GM12878 (cell line): ENCODE results near the gene CREB3. TPM values are rescaled to one million over a fixed set of nuclear protein-coding genes. Genes with fewer than 3 reads are reported as not detected.

Experiments used
- ATAC-seq: fragments of 200-7000 bp; cut with Tn5 transposase; 3 replicates; pipeline ENCODE4 v1.9.1; 2020; ENCODE audit warnings: mild to moderate bottlenecking, moderate library complexity
- BruUV-seq: library from RNA; stranded (reverse); fragments of 400-500 nt; replicated peaks from 2 replicates; lab custom pipeline; 2021; lab: Mats Ljungman, UMichigan
- CTCF ChIA-PET: fragments of 300-600 bp; sonication (Branson Sonifier 250); formaldehyde crosslinking; extraction: SDS; loops from one replicate; lab custom pipeline; 2021; ENCODE audit warnings: inconsistent platforms; lab: Yijun Ruan, JAX
- POLR2A ChIA-PET: fragments of 350-600 bp; formaldehyde crosslinking; extraction: SDS; loops from one replicate; lab custom pipeline; 2021; ENCODE audit warnings: inconsistent platforms; lab: Charles Lee
- RAD21 ChIA-PET: fragments of 300-600 bp; sonication (Branson Sonifier 250); formaldehyde crosslinking; loops from one replicate; lab custom pipeline; 2023; ENCODE audit warnings: antibody characterized with exemption; ENCODE audit not compliant: unreplicated experiment; lab: Charles Lee
- SMC1A ChIA-PET: fragments of 300-600 bp; sonication (Branson Sonifier 250); formaldehyde crosslinking; loops from one replicate; lab custom pipeline; 2023; ENCODE audit not compliant: unreplicated experiment, uncharacterized antibody; lab: Charles Lee
- DNase-seq: peaks from one replicate; pipeline ENCODE4 v3.0.0-alpha.2; 2011; ENCODE audit warnings: low read depth, low spot score
- FAIRE-seq: peaks from 3 replicates; lab custom pipeline; 2011; peaks lifted over from hg19 to GRCh38; lab: Jason Lieb, UNC
- H2AFZ ChIP-seq: 2 replicates; pipeline ENCODE4 v1.6.0; 2011; ENCODE audit warnings: low read depth, low read length, control low read depth; ENCODE audit not compliant: control insufficient read depth
- H3K27ac ChIP-seq: 2 replicates; pipeline ENCODE4 v1.5.1; 2011; ENCODE audit warnings: control low read depth; ENCODE audit not compliant: control insufficient read depth, insufficient read depth
- H3K27me3 ChIP-seq, 2 experiments: replicated peaks in 1 of 2; 2 replicates each; pipeline versions ENCODE4 v1.6.0 to v1.6.1; 2011; ENCODE audit warnings: low read length in 1 of 2; ENCODE audit not compliant: control insufficient read depth in 2 of 2, insufficient read depth in 2 of 2
- H3K36me3 ChIP-seq, 2 experiments: 2 replicates each; pipeline ENCODE4 v1.5.1; 2011; ENCODE audit warnings: low read length in 1 of 2; ENCODE audit not compliant: control insufficient read depth in 2 of 2, insufficient read depth in 2 of 2
- H3K4me1 ChIP-seq: 2 replicates; pipeline ENCODE4 v1.6.1; 2011; ENCODE audit warnings: mild to moderate bottlenecking, low read length, moderate library complexity, mixed read lengths; ENCODE audit not compliant: control insufficient read depth, insufficient read depth
- H3K4me2 ChIP-seq: 2 replicates; pipeline ENCODE4 v1.6.0; 2011; ENCODE audit warnings: control low read depth; ENCODE audit not compliant: control insufficient read depth, insufficient read depth
- H3K4me3 ChIP-seq: fragments of 200-600 bp; sonication (generic); 2 replicates; pipeline ENCODE4 v1.5.1; 2016
- H3K79me2 ChIP-seq: 2 replicates; pipeline ENCODE4 v1.6.0; 2011; ENCODE audit warnings: low read length; ENCODE audit not compliant: control insufficient read depth, insufficient read depth
- H3K9ac ChIP-seq: 2 replicates; pipeline ENCODE4 v1.8.0; 2011; ENCODE audit warnings: low read length, control low read depth, mixed read lengths; ENCODE audit not compliant: control insufficient read depth, insufficient read depth
- H3K9me3 ChIP-seq: replicated peaks from 3 replicates; pipeline ENCODE4 v1.5.1; 2011; ENCODE audit warnings: mild to moderate bottlenecking, low read length; ENCODE audit not compliant: control insufficient read depth, insufficient read depth
- H4K20me1 ChIP-seq: 2 replicates; pipeline ENCODE4 v1.6.0; 2011; ENCODE audit not compliant: control insufficient read depth, insufficient read depth
- BMI1 ChIP-seq: fragments of 450-650 bp; IDR thresholded peaks from 2 replicates; pipeline ENCODE4 v1.6.1; 2016; ENCODE audit warnings: mild to moderate bottlenecking, moderate library complexity, borderline replicate concordance
- CBX3 ChIP-seq: fragments of 200-600 bp; sonication (generic); IDR thresholded peaks from 2 replicates; pipeline ENCODE4 v1.6.1; 2016; ENCODE audit warnings: low read depth, borderline replicate concordance
- CEBPB ChIP-seq, 2 experiments: fragments of 150-350 bp in 1 of 2; IDR thresholded peaks; 2 replicates each; pipeline ENCODE4 v1.6.1; 2012 to 2014; ENCODE audit warnings: low read depth in 2 of 2, low read length in 2 of 2, borderline replicate concordance in 1 of 2, inconsistent platforms in 1 of 2
- KLF5 ChIP-seq: fragments of 450-650 bp; IDR thresholded peaks from 2 replicates; pipeline ENCODE4 v1.6.1; 2014; ENCODE audit warnings: mild to moderate bottlenecking; ENCODE audit not compliant: partially characterized antibody
- MXI1 ChIP-seq: fragments of 150-350 bp; IDR thresholded peaks from 2 replicates; pipeline ENCODE4 v1.6.1; 2011; ENCODE audit warnings: low read depth, mild to moderate bottlenecking, inconsistent platforms, low read length, improper control_type of control experiment
- NBN ChIP-seq: fragments of 450-650 bp; IDR thresholded peaks from 2 replicates; pipeline ENCODE4 v1.6.1; 2016
- RB1 ChIP-seq: fragments of 450-650 bp; formaldehyde crosslinking; IDR thresholded peaks from 2 replicates; pipeline ENCODE4 v1.6.1; 2017; ENCODE audit warnings: mild to moderate bottlenecking, borderline replicate concordance
- RBBP5 ChIP-seq: fragments of 200-600 bp; sonication (generic); conservative IDR thresholded peaks from 2 replicates; pipeline ENCODE4 v1.6.1; 2016
- SMAD1 ChIP-seq: fragments of 450-650 bp; IDR thresholded peaks from 2 replicates; pipeline ENCODE4 v1.6.1; 2018; ENCODE audit warnings: mild to moderate bottlenecking, low read depth; ENCODE audit not compliant: partially characterized antibody
- SRF ChIP-seq, 2 experiments: IDR thresholded peaks; 2 replicates each; pipeline ENCODE4 v1.6.1; 2011; ENCODE audit warnings: low read depth in 2 of 2, low read length in 2 of 2, mild to moderate bottlenecking in 1 of 2, moderate library complexity in 1 of 2
- STAT1 ChIP-seq: fragments of 450-650 bp; conservative IDR thresholded peaks from 2 replicates; pipeline ENCODE4 v1.6.1; 2014; ENCODE audit warnings: antibody characterized with exemption, mild to moderate bottlenecking
- WRNIP1 ChIP-seq: IDR thresholded peaks from 2 replicates; pipeline ENCODE4 v1.6.1; 2011; ENCODE audit warnings: low read depth, low read length, improper control_type of control experiment, borderline replicate concordance
- ZNF24 ChIP-seq: fragments of 450-650 bp; IDR thresholded peaks from 2 replicates; pipeline ENCODE4 v1.6.1; 2017; ENCODE audit warnings: antibody characterized with exemption, mild to moderate bottlenecking
- ZZZ3 ChIP-seq: IDR thresholded peaks from 2 replicates; pipeline ENCODE4 v1.6.1; 2011; ENCODE audit warnings: low read depth; ENCODE audit not compliant: control insufficient read depth, insufficient read length
- WGBS: methylation state at CpG from one replicate; pipeline ENCODE4 v1.1.6; 2016; ENCODE audit warnings: low lambda C conversion rate; ENCODE audit not compliant: insufficient replicate concordance, insufficient coverage; ENCODE audit errors: missing lambda C conversion rate; 5-methylcytosine and 5-hydroxymethylcytosine counted together
- in situ Hi-C: fragments of 300-500 bp; cut with MboI; formaldehyde crosslinking; loops from 9 replicates; pipeline ENCODE4 v1.14.3; 2018; ENCODE audit warnings: mixed read lengths
- intact Hi-C: fragments of 100-400 bp; cut with micrococcal nuclease; formaldehyde crosslinking; loops from one replicate; pipeline ENCODE4 v1.14.2; 2022; ENCODE audit not compliant: unreplicated experiment
- polyA plus RNA-seq, 11 experiments: library from polyadenylated mRNA; depleted of rRNA in 4 of 11; unstranded in 6 of 11; stranded (reverse) in 5 of 11; fragments of >200 nt; fragmentation: Nextera tagmentation in 4 of 11; fragmentation: Illumina TruSeq in 1 of 11; extraction: Ambion mirVana in 4 of 11; extraction: Trizol in 1 of 11; gene quantifications; 1 replicate in 1 of 11; 2 replicates in 10 of 11; pipeline versions ENCODE4 v1.2.1 to v1.2.3, GENCODE V29; 2011 to 2016; ENCODE audit warnings: inconsistent platforms in 2 of 11, missing spikeins in 2 of 11, low read depth in 1 of 11
- total RNA-seq, 4 experiments: library from RNA; depleted of rRNA in 3 of 4; stranded (reverse); fragments of >200 nt in 3 of 4; fragmentation: Illumina TruSeq in 1 of 4; extraction: Trizol in 1 of 4; gene quantifications; 2 replicates each; pipeline versions ENCODE4 v1.2.1 to v1.2.3, GENCODE V29; 2013 to 2021
- TF ChIP-seq, protein P1 (sequence below): fragments of 450-650 bp; IDR thresholded peaks from 2 replicates; pipeline ENCODE4 v1.6.1; 2017; ENCODE audit warnings: mild to moderate bottlenecking
- TF ChIP-seq, protein P2 (sequence below): IDR thresholded peaks from 2 replicates; pipeline ENCODE4 v1.6.1; 2011; ENCODE audit warnings: mild to moderate bottlenecking, low read depth, low read length, moderate library complexity; ENCODE audit not compliant: insufficient replicate concordance
- TF ChIP-seq, protein P3 (sequence below): fragments of 450-650 bp; formaldehyde crosslinking; IDR thresholded peaks from 2 replicates; pipeline ENCODE4 v1.4.0; 2020; ENCODE audit warnings: mild to moderate bottlenecking, moderate library complexity

Gene CREB3
- total and polyA plus RNA-seq, 10 of the 15 experiments (the other 5 are each of a cell fraction or from before 2014, with no cell fraction given), result 9.8 to 38.9 (median 19.8) TPM

DNA sequence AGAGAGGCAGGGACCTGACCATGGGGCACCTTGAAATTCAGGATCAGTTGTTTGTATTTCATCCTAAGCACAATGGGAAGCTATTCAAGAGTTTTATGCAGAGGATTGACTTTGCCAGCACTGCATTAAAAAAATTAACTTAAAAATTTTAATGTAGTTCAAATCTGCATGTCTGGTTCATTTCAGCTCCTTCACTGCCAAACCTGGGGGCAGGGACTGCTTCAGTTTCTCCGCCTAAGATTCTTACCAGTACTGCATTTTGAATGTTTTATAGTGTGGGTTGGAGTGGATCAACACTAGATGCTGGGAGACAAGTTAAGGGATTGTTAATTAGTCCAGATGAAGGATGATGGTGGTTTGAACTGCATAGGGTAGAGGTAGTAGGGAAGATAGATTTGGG, 37.3 kb downstream of the CREB3 start (continued):
- TF ChIP-seq, protein P1, sequence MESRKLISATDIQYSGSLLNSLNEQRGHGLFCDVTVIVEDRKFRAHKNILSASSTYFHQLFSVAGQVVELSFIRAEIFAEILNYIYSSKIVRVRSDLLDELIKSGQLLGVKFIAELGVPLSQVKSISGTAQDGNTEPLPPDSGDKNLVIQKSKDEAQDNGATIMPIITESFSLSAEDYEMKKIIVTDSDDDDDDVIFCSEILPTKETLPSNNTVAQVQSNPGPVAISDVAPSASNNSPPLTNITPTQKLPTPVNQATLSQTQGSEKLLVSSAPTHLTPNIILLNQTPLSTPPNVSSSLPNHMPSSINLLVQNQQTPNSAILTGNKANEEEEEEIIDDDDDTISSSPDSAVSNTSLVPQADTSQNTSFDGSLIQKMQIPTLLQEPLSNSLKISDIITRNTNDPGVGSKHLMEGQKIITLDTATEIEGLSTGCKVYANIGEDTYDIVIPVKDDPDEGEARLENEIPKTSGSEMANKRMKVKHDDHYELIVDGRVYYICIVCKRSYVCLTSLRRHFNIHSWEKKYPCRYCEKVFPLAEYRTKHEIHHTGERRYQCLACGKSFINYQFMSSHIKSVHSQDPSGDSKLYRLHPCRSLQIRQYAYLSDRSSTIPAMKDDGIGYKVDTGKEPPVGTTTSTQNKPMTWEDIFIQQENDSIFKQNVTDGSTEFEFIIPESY, result no peak
- no peak for TF ChIP-seq KLF5

DNA sequence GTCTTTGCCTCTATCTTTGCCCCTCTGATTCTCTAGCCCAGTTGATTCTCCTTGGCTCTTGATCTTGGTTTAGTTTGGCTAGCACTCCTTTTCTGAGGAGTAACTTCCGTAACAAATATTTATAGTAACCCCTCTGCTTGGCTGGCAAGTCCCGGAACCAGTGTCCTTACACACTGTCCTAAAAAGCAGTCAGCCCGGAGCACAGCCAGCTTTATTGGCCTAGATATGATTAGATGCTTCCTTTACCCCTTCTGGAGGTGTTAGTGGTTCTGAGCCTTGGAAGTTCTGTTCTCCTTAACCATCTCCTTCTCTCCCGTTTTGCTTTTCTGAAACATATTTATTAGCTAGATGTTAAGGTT, 38.6 kb downstream of the CREB3 start:
- CTCF ChIA-PET, result interaction anchor here (0.6 to 4.7 kb wide), 10 partner anchors 9 to 111 kb away, joined by 3 to 23 read pairs (median 4); partner anchors contain the start of genes GBA2 and RGP1
- Histone ChIP-seq H3K9ac (no peak overlapping the region), H3K79me2 (peaks cover 3% of the 10 kb centered on the region; the same call in 1 of the 2 replicates), H3K36me3 (peaks cover 0 to 3% of the 10 kb centered on the region in 2 experiments; a peak in 1 of 4 replicates), H2AFZ (no peak overlapping the region), H4K20me1 (no peaks in the 10 kb centered on the region), H3K4me1 (no peaks in the 10 kb centered on the region), H3K4me3 (no peak overlapping the region), H3K27ac (no peak overlapping the region), H3K4me2 (no peak overlapping the region), H3K27me3 (no peaks in the 10 kb centered on the region), H3K9me3 (no peaks in the 10 kb centered on the region)
- FAIRE-seq, result no peak
- BruUV-seq, result no TSS peak
- SMC1A ChIA-PET, result interaction anchor here (0.9 to 1.0 kb wide), 3 partner anchors 9 to 124 kb away, joined by 3 to 5 read pairs (median 3); no protein-coding TSS in a partner anchor
- ATAC-seq, result no peak
- POLR2A ChIA-PET, result interaction anchor here (1.0 kb wide), 1 partner anchor 11 kb away, joined by 3 read pairs; no protein-coding TSS in a partner anchor
- intact Hi-C loops, result no loop called here
- 79% methylated on average over 4 of the region's 4 CpGs for WGBS
- RAD21 ChIA-PET, result interaction anchor here (0.6 to 1.0 kb wide), 3 partner anchors 34 to 111 kb away, joined by 3 read pairs; no protein-coding TSS in a partner anchor
- in situ Hi-C loops, result no loop called here
- DNase-seq, result no peak
- TF ChIP-seq RB1 (no peak), SMAD1 (no peak), BMI1 (no peak), ZZZ3 (no peak), MXI1 (no peak), RBBP5 (no peak), CEBPB (IDR thresholded peaks at IDR 0.05; ENCODE audit: borderline replicate concordance in 1 of 2, low read depth in 2 of 2, low read length in 2 of 2) (no peak), SRF (IDR thresholded peaks at IDR 0.05; ENCODE audit: low read depth in 2 of 2, low read length in 2 of 2) (no peak), NBN (no peak), ZNF24 (no peak), STAT1 (no peak), CBX3 (no peak), WRNIP1 (no peak)
- TF ChIP-seq, protein P2, sequence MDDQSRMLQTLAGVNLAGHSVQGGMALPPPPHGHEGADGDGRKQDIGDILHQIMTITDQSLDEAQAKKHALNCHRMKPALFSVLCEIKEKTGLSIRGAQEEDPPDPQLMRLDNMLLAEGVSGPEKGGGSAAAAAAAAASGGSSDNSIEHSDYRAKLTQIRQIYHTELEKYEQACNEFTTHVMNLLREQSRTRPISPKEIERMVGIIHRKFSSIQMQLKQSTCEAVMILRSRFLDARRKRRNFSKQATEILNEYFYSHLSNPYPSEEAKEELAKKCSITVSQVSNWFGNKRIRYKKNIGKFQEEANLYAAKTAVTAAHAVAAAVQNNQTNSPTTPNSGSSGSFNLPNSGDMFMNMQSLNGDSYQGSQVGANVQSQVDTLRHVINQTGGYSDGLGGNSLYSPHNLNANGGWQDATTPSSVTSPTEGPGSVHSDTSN, result no peak
- TF ChIP-seq, protein P3, sequence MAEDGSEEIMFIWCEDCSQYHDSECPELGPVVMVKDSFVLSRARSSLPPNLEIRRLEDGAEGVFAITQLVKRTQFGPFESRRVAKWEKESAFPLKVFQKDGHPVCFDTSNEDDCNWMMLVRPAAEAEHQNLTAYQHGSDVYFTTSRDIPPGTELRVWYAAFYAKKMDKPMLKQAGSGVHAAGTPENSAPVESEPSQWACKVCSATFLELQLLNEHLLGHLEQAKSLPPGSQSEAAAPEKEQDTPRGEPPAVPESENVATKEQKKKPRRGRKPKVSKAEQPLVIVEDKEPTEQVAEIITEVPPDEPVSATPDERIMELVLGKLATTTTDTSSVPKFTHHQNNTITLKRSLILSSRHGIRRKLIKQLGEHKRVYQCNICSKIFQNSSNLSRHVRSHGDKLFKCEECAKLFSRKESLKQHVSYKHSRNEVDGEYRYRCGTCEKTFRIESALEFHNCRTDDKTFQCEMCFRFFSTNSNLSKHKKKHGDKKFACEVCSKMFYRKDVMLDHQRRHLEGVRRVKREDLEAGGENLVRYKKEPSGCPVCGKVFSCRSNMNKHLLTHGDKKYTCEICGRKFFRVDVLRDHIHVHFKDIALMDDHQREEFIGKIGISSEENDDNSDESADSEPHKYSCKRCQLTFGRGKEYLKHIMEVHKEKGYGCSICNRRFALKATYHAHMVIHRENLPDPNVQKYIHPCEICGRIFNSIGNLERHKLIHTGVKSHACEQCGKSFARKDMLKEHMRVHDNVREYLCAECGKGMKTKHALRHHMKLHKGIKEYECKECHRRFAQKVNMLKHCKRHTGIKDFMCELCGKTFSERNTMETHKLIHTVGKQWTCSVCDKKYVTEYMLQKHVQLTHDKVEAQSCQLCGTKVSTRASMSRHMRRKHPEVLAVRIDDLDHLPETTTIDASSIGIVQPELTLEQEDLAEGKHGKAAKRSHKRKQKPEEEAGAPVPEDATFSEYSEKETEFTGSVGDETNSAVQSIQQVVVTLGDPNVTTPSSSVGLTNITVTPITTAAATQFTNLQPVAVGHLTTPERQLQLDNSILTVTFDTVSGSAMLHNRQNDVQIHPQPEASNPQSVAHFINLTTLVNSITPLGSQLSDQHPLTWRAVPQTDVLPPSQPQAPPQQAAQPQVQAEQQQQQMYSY (CRISPR knock-in tag), result no peak
